Lower leg skin (tissue), 4 donors: ENCODE data around the gene ERC2. TPM values are rescaled to one million over a fixed set of nuclear protein-coding genes. Genes with fewer than 3 reads are reported as not detected.

Experiments used
- DNase-seq, 2 donors: peaks; one replicate each; pipeline ENCODE4 v3.0.0-alpha.2; 2019; ENCODE audit warnings: low spot score in 2 of 2
- H3K4me3 ChIP-seq: fragments of 200-600 bp; sonication (generic); 2 replicates; pipeline ENCODE4 v1.5.1; 2017; ENCODE audit warnings: mild to moderate bottlenecking, low read depth; ENCODE audit not compliant: poor library complexity, severe bottlenecking
- CTCF ChIP-seq, 3 donors: fragments of 450-650 bp; IDR thresholded peaks; one replicate each; pipeline ENCODE4 v1.5.1; 2016; ENCODE audit warnings: antibody characterized with exemption in 3 of 3, mild to moderate bottlenecking in 3 of 3, moderate library complexity in 2 of 3
- POLR2A ChIP-seq, 2 donors: fragments of 450-650 bp; IDR thresholded peaks; one replicate each; pipeline ENCODE4 v1.6.1; 2016 to 2017; ENCODE audit warnings: antibody characterized with exemption in 2 of 2, mild to moderate bottlenecking in 1 of 2, moderate library complexity in 1 of 2
- WGBS, 2 donors: methylation state at CpG; one replicate each; pipeline ENCODE4 v1.1.5; 2018; 5-methylcytosine and 5-hydroxymethylcytosine counted together
- intact Hi-C: fragments of 100-400 bp; cut with DNase I; formaldehyde crosslinking; loops from one replicate; pipeline ENCODE4 v1.15.0; 2023; ENCODE audit warnings: low total_unique reads
- total RNA-seq, 4 donors: library from RNA; depleted of rRNA; stranded (reverse); fragments of >200 nt; gene quantifications; one replicate each; pipeline ENCODE4 v1.1.0, GENCODE V29; 2016

The ERC2 gene
- total RNA-seq, 4 donors from 2014 or later, result 0.23 to 1.3 (median 0.42) TPM; not detected in 1

GRCh38 chr3:56347219-56347871 lies 120.9 kb downstream of the ERC2 start:
- DNase-seq, result no peak
- intact Hi-C loops, result loop anchor here (5.0 kb wide), 1 partner anchor 1635 kb away; no protein-coding TSS in a partner anchor
- no peak overlapping the region for H3K4me3 ChIP-seq
- no peak for TF ChIP-seq CTCF (IDR thresholded peaks at IDR 0.05)
- WGBS, 2 donors, result 32 to 33% methylated on average over 5 of the region's 5 CpGs

GRCh38 chr3:56342475-56342874 lies 125.8 kb downstream of the ERC2 start:
- no peak for DNase-seq
- WGBS, 2 donors, result 23 to 31% methylated on average over 2 of the region's 2 CpGs
- intact Hi-C loops, result no loop called here
- TF ChIP-seq POLR2A (IDR thresholded peaks at IDR 0.05) (no peak), CTCF (IDR thresholded peaks at IDR 0.05) (no peak)
- no peak overlapping the region for H3K4me3 ChIP-seq

GRCh38 chr3:56339671-56340070 lies 128.6 kb downstream of the ERC2 start:
- intact Hi-C loops, result no loop called here
- no peak for TF ChIP-seq POLR2A (IDR thresholded peaks at IDR 0.05)
- no peak for TF ChIP-seq CTCF (IDR thresholded peaks at IDR 0.05)
- no peak for DNase-seq
- WGBS, 2 donors, result 32 to 37% methylated on average over 4 of the region's 4 CpGs
- H3K4me3 ChIP-seq, result no peak overlapping the region

- H3K4me3 ChIP-seq, result no peak overlapping the region
- 83 to 87% methylated on average over 2 of the region's 2 CpGs for whole genome bisulfite sequencing, 2 donors
- TF ChIP-seq POLR2A (IDR thresholded peaks at IDR 0.05), result no peak
- no peak for TF ChIP-seq CTCF (IDR thresholded peaks at IDR 0.05)
- intact Hi-C loops, result no loop called here
- DNase-seq, result no peak
Measured at GRCh38 chr3:56339244-56339643, 129.0 kb downstream of the ERC2 start.

- no peak for DNase-seq
- 90 to 94% methylated on average over 4 of the region's 4 CpGs for WGBS, 2 donors
- intact Hi-C loops, result no loop called here
- TF ChIP-seq POLR2A (IDR thresholded peaks at IDR 0.05), result no peak
- TF ChIP-seq CTCF (IDR thresholded peaks at IDR 0.05), result no peak
- no peak overlapping the region for H3K4me3 ChIP-seq
Measured at GRCh38 chr3:56336023-56336422, 132.2 kb downstream of the ERC2 start.

GRCh38 chr3:56324473-56324872 lies 143.8 kb downstream of the ERC2 start:
- intact Hi-C loops, result no loop called here
- no peak overlapping the region for H3K4me3 ChIP-seq
- no peak for TF ChIP-seq CTCF (IDR thresholded peaks at IDR 0.05)
- no peak for TF ChIP-seq POLR2A (IDR thresholded peaks at IDR 0.05)
- DNase-seq, result no peak
- 81 to 88% methylated on average over 3 of the region's 3 CpGs for WGBS, 2 donors
